IMR-90 (cell line): ENCODE results near the gene HEXA. TPM values are rescaled to one million over a fixed set of nuclear protein-coding genes. Genes with fewer than 3 reads are reported as not detected.
A peak's percentile ranks its signal among the peaks of the same experiment; 100 is the strongest.
"Not testable (repeated sequence)": the region's sequence is repeated elsewhere in the genome, so short reads cannot be mapped to it uniquely, and the experiment has no call there.

Source experiments
- ATAC-seq: fragments of 200-7000 bp; cut with Tn5 transposase; 2 replicates; pipeline ENCODE4 v1.9.1; 2020; ENCODE audit warnings: low read depth, mild to moderate bottlenecking, moderate library complexity
- BruUV-seq: library from RNA; stranded (reverse); fragments of 400-500 nt; replicated peaks from 2 replicates; lab custom pipeline; 2021; lab: Mats Ljungman, UMichigan
- CTCF ChIA-PET: fragments of 300-600 bp; formaldehyde crosslinking; extraction: SDS; loops from one replicate; lab custom pipeline; 2021; ENCODE audit warnings: antibody characterized with exemption; lab: Yijun Ruan, JAX
- POLR2A ChIA-PET: fragments of 300-600 bp; sonication (Branson Sonifier 250); formaldehyde crosslinking; loops from one replicate; lab custom pipeline; 2022; ENCODE audit warnings: antibody characterized with exemption; ENCODE audit not compliant: unreplicated experiment; lab: Charles Lee
- DNase-seq: peaks from one replicate; pipeline ENCODE4 v3.0.0; 2013
- H2AFZ ChIP-seq: replicated peaks from 2 replicates; pipeline ENCODE3; 2013; ENCODE audit warnings: low read length, mild to moderate bottlenecking; ENCODE audit not compliant: poor library complexity
- H2AK5ac ChIP-seq: 2 replicates; pipeline ENCODE4 v1.6.1; 2013; ENCODE audit warnings: low read depth, low read length, inconsistent platforms
- H2AK9ac ChIP-seq: replicated peaks from 2 replicates; pipeline ENCODE3; 2013; ENCODE audit warnings: mild to moderate bottlenecking, low read depth, low read length, moderate library complexity; ENCODE audit not compliant: poor library complexity
- H2BK120ac ChIP-seq: 2 replicates; pipeline ENCODE4 v1.6.1; 2013; ENCODE audit warnings: low read depth, low read length, inconsistent platforms
- H2BK15ac ChIP-seq: 3 replicates; pipeline ENCODE4 v1.6.1; 2013; ENCODE audit warnings: low read depth, low read length, inconsistent platforms
- H2BK20ac ChIP-seq: 2 replicates; pipeline ENCODE4 v1.6.1; 2013; ENCODE audit warnings: low read depth, mild to moderate bottlenecking, inconsistent platforms, low read length, moderate library complexity
- H2BK5ac ChIP-seq: 2 replicates; pipeline ENCODE4 v1.6.1; 2013; ENCODE audit warnings: mild to moderate bottlenecking, low read depth, low read length, inconsistent platforms; ENCODE audit not compliant: poor library complexity, severe bottlenecking
- H3K14ac ChIP-seq: replicated peaks from 2 replicates; pipeline ENCODE4 v1.6.1; 2013; ENCODE audit warnings: low read depth, low read length, inconsistent platforms
- H3K18ac ChIP-seq: 2 replicates; pipeline ENCODE4 v1.6.1; 2013; ENCODE audit warnings: low read depth, low read length, control low read depth
- H3K23ac ChIP-seq: 2 replicates; pipeline ENCODE4 v1.6.1; 2013; ENCODE audit warnings: low read depth, low read length, inconsistent platforms
- H3K27ac ChIP-seq: 2 replicates; pipeline ENCODE4 v1.5.1; 2013; ENCODE audit warnings: mild to moderate bottlenecking, control low read depth, low read length; ENCODE audit not compliant: insufficient read depth
- H3K27me3 ChIP-seq: 2 replicates; pipeline ENCODE4 v1.6.1; 2013; ENCODE audit warnings: low read length; ENCODE audit not compliant: control insufficient read depth, insufficient read depth
- H3K36me3 ChIP-seq: 2 replicates; pipeline ENCODE4 v1.6.1; 2013; ENCODE audit warnings: low read length, mixed read lengths; ENCODE audit not compliant: control insufficient read depth, insufficient read depth
- H3K4ac ChIP-seq: 2 replicates; pipeline ENCODE4 v1.6.1; 2013; ENCODE audit warnings: low read depth, low read length, inconsistent platforms
- H3K4me1 ChIP-seq: 2 replicates; pipeline ENCODE4 v1.6.1; 2013; ENCODE audit warnings: low read length, mixed read lengths; ENCODE audit not compliant: control insufficient read depth, insufficient read depth
- H3K4me2 ChIP-seq: 2 replicates; pipeline ENCODE4 v1.6.1; 2013; ENCODE audit warnings: low read depth, mild to moderate bottlenecking, control low read depth, low read length, moderate library complexity
- H3K4me3 ChIP-seq: 2 replicates; pipeline ENCODE4 v1.5.1; 2013; ENCODE audit warnings: low read depth, mild to moderate bottlenecking, control low read depth, low read length, moderate library complexity; ENCODE audit not compliant: insufficient read depth
- H3K56ac ChIP-seq: 2 replicates; pipeline ENCODE4 v1.6.1; 2013; ENCODE audit warnings: low read length, inconsistent platforms; ENCODE audit not compliant: insufficient read depth; ENCODE audit errors: extremely low read depth
- H3K79me1 ChIP-seq, 2 experiments: 2 replicates each; pipeline ENCODE4 v1.6.1; 2013; ENCODE audit warnings: low read length in 2 of 2, inconsistent platforms in 1 of 2, low read depth in 1 of 2
- H3K9ac ChIP-seq: 2 replicates; pipeline ENCODE4 v1.6.1; 2013; ENCODE audit warnings: low read depth, low read length, control low read depth
- H3K9me1 ChIP-seq: 2 replicates; pipeline ENCODE4 v1.6.1; 2013; ENCODE audit warnings: low read length, inconsistent platforms; ENCODE audit not compliant: insufficient read depth
- H3K9me3 ChIP-seq: 2 replicates; pipeline ENCODE4 v1.6.1; 2013; ENCODE audit warnings: low read length; ENCODE audit not compliant: control insufficient read depth, insufficient read depth
- H4K20me1 ChIP-seq: 2 replicates; pipeline ENCODE4 v1.6.1; 2013; ENCODE audit warnings: low read length, inconsistent platforms; ENCODE audit not compliant: insufficient read depth
- H4K5ac ChIP-seq: 2 replicates; pipeline ENCODE4 v1.6.1; 2013; ENCODE audit warnings: mild to moderate bottlenecking, low read depth, low read length, control low read depth
- H4K8ac ChIP-seq, 2 experiments: 2 replicates each; pipeline ENCODE4 v1.6.1; 2013; ENCODE audit warnings: low read depth in 2 of 2, low read length in 2 of 2, control low read depth in 1 of 2, inconsistent platforms in 1 of 2
- H4K91ac ChIP-seq: 2 replicates; pipeline ENCODE4 v1.6.1; 2013; ENCODE audit warnings: low read depth, low read length, inconsistent platforms; ENCODE audit not compliant: insufficient read depth
- WGBS, 2 experiments: methylation state at CpG; one replicate each; pipeline versions ENCODE4 v1.1.5 to v1.1.7; 2013; ENCODE audit warnings: missing lambda C conversion rate in 2 of 2; ENCODE audit not compliant: insufficient read length in 1 of 2; ENCODE audit errors: extremely low coverage in 2 of 2; 5-methylcytosine and 5-hydroxymethylcytosine counted together
- dilution Hi-C: fragments of 300-500 bp; cut with HindIII; formaldehyde crosslinking; loops from one replicate; pipeline ENCODE4 v1.14.3; 2018; ENCODE audit warnings: low sequenced_read_pairs; ENCODE audit not compliant: unreplicated experiment
- in situ Hi-C: fragments of 300-500 bp; cut with MboI; formaldehyde crosslinking; loops from 3 replicates; pipeline ENCODE4 v1.14.3; 2019; ENCODE audit warnings: low sequenced_read_pairs, inconsistent platforms, mixed read lengths
- intact Hi-C: fragments of 100-400 bp; cut with micrococcal nuclease; formaldehyde crosslinking; loops from 2 replicates; pipeline ENCODE4 v1.10.0; 2022
- polyA plus RNA-seq, 3 experiments: library from polyadenylated mRNA; depleted of rRNA; stranded (reverse); fragments of >200 nt; gene quantifications; 2 replicates each; pipeline ENCODE4 v1.2.3, GENCODE V29; 2012; ENCODE audit warnings: low replicate concordance in 1 of 3
- total RNA-seq: library from RNA; depleted of rRNA; stranded (reverse); fragments of >200 nt; gene quantifications from 2 replicates; pipeline ENCODE4 v1.2.3, GENCODE V29; 2012

The HEXA gene
- total and polyA plus RNA-seq, 2 of the 4 experiments (the other 2 are of a cell fraction), result 19.4 to 115 TPM

DNA sequence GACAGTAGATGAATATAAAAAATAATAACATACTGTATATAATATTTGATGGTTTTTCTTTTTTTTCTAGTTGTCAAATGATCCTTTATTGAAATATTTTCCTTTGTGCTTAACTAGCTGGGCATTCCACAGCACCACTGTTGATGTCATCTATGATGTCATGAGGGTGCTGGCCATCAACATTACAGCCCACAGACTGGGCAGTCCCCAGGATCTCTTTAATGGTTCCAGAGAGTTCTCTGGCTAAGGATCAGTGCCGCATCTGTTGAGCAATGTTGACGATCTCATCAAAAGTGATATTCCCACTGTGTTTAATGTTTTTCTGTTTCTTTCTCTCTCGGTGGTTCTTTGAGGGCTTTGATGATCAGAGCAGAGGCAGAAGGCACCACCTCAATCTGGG, 3.3 kb upstream of the HEXA start:
- H3K4me3 ChIP-seq, BruUV-seq, H4K8ac ChIP-seq, H3K36me3 ChIP-seq, ATAC-seq, H3K4me1 ChIP-seq, H2BK5ac ChIP-seq, H3K4me2 ChIP-seq, H4K91ac ChIP-seq, H3K18ac ChIP-seq, H3K9me3 ChIP-seq, H2AK9ac ChIP-seq, H2BK120ac ChIP-seq, H3K14ac ChIP-seq, intact Hi-C loops, H3K9me1 ChIP-seq, H4K5ac ChIP-seq, POLR2A ChIA-PET, dilution Hi-C loops, H3K4ac ChIP-seq, H2BK15ac ChIP-seq, H4K20me1 ChIP-seq, H3K27ac ChIP-seq, H3K9ac ChIP-seq, in situ Hi-C loops, H2AFZ ChIP-seq, H2BK20ac ChIP-seq, H3K56ac ChIP-seq, H3K23ac ChIP-seq, CTCF ChIA-PET, H2AK5ac ChIP-seq: not testable (repeated sequence)
- Histone ChIP-seq H3K27me3 (peaks cover 19% of the 10 kb centered on the region), H3K79me1 (peaks cover 13 to 23% of the 10 kb centered on the region in 2 experiments; a peak in 3 of 4 replicates)
- peak; percentile 24 for DNase-seq
- WGBS, 2 experiments, result no CpG with 5 or more reads among the region's 3 CpGs
